Esophagus muscularis mucosa (tissue), 4 donors: ENCODE data around the gene RASIP1. TPM values are rescaled to one million over a fixed set of nuclear protein-coding genes. Genes with fewer than 3 reads are reported as not detected.

Source experiments
- DNase-seq: peaks from one replicate; pipeline ENCODE4 v3.0.0-alpha.2; 2017; ENCODE audit errors: extremely low spot score
- H3K27ac ChIP-seq, 4 donors: fragments of 200-600 bp; sonication (generic); replicated peaks in 1 of 4; 1 replicate in 3 of 4; 2 replicates in 1 of 4; pipeline ENCODE4 v1.5.1; 2016 to 2019; ENCODE audit warnings: mild to moderate bottlenecking in 1 of 4
- H3K27me3 ChIP-seq, 4 donors: fragments of 200-600 bp; sonication (generic); one replicate each; pipeline versions ENCODE4 v1.5.1 to v1.6.0; 2016 to 2019
- H3K36me3 ChIP-seq, 4 donors: fragments of 200-600 bp; sonication (generic); one replicate each; pipeline ENCODE4 v1.5.1; 2016 to 2019
- H3K4me1 ChIP-seq, 4 donors: fragments of 200-600 bp; sonication (generic); one replicate each; pipeline ENCODE4 v1.5.1; 2016 to 2019
- H3K4me3 ChIP-seq, 4 donors: fragments of 200-600 bp; sonication (generic); 1 replicate in 2 of 4; 2 replicates in 2 of 4; pipeline ENCODE4 v1.5.1; 2016 to 2019; ENCODE audit warnings: mild to moderate bottlenecking in 4 of 4, moderate library complexity in 1 of 4
- H3K9me3 ChIP-seq, 4 donors: fragments of 200-600 bp; sonication (generic); 1 replicate in 3 of 4; 2 replicates in 1 of 4; pipeline ENCODE4 v1.5.1; 2016 to 2019
- EP300 ChIP-seq: sonication (generic); formaldehyde crosslinking; IDR thresholded peaks from one replicate; pipeline ENCODE4 v1.6.1; 2017; ENCODE audit warnings: antibody characterized with exemption
- POLR2A ChIP-seq: fragments of 450-650 bp; IDR thresholded peaks from one replicate; pipeline ENCODE4 v1.6.1; 2017; ENCODE audit warnings: antibody characterized with exemption, moderate library complexity, mild to moderate bottlenecking, low read depth
- POLR2AphosphoS5 ChIP-seq, 2 donors: sonication (generic); formaldehyde crosslinking; IDR thresholded peaks; one replicate each; pipeline ENCODE4 v1.6.1; 2017; ENCODE audit warnings: antibody characterized with exemption in 2 of 2
- WGBS: methylation state at CpG from one replicate; pipeline ENCODE4 v1.1.5; 2018; 5-methylcytosine and 5-hydroxymethylcytosine counted together
- intact Hi-C: fragments of 100-400 bp; cut with DNase I; formaldehyde crosslinking; loops from one replicate; pipeline ENCODE4 v1.15.1; 2023
- total RNA-seq, 4 donors: library from RNA; depleted of rRNA; stranded (reverse); fragments of >200 nt; gene quantifications; one replicate each; pipeline versions ENCODE4 v1.1.0 to v1.2.1, GENCODE V29; 2016
- TF ChIP-seq, protein P1 (sequence below), 3 experiments: fragments of 200-600 bp in 2 of 3; fragments of 450-650 bp in 1 of 3; sonication (generic) in 2 of 3; IDR thresholded peaks; one replicate each; pipeline ENCODE4 v1.5.1; 2017 to 2019; ENCODE audit warnings: antibody characterized with exemption in 3 of 3, mild to moderate bottlenecking in 2 of 3, moderate library complexity in 1 of 3

Gene RASIP1
- total RNA-seq, 4 donors from 2014 or later, result 15.0 to 27.7 (median 22.8) TPM

DNA sequence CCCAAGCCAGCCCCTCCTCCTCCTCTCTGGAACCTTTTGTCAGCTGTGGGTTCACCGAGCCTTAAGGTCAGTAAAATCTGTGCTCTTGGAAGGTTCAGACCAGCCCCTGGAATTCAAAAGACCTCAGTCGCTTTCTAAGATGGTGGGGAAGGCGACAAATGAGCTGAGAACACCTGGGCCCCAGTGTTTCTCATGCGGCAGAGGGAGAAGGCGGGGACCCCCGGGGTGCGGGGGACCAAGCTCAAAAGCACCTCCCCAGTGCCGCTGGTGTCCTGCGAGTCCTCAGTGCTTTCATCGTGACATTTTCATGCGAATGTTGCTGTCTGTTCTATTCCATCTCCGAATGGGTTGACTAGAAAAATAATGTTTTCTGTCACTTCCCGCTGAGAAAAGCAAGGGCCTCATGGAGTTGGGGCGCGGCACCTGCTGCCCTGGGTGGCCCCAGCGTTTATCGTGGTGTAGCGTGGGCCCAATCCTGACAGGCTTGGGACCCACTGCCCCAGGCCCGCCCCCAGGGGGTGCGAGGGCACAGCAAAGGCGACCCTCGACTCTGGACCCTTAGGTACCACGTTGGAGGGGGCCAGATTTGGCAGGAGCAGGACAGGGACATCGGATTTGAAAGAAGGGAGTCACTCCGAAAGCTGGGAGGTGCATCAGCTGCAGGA lies 66.8 kb downstream of the RASIP1 start:
- intact Hi-C loops, result loop anchor here (2.0 kb wide), 1 partner anchor 65 kb away; no protein-coding TSS in a partner anchor
- DNase-seq, result no peak
- no peak for TF ChIP-seq POLR2A
- no peak for TF ChIP-seq EP300
- TF ChIP-seq, protein P1, sequence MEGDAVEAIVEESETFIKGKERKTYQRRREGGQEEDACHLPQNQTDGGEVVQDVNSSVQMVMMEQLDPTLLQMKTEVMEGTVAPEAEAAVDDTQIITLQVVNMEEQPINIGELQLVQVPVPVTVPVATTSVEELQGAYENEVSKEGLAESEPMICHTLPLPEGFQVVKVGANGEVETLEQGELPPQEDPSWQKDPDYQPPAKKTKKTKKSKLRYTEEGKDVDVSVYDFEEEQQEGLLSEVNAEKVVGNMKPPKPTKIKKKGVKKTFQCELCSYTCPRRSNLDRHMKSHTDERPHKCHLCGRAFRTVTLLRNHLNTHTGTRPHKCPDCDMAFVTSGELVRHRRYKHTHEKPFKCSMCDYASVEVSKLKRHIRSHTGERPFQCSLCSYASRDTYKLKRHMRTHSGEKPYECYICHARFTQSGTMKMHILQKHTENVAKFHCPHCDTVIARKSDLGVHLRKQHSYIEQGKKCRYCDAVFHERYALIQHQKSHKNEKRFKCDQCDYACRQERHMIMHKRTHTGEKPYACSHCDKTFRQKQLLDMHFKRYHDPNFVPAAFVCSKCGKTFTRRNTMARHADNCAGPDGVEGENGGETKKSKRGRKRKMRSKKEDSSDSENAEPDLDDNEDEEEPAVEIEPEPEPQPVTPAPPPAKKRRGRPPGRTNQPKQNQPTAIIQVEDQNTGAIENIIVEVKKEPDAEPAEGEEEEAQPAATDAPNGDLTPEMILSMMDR (IDR thresholded peaks at IDR 0.05), result no peak
- no peak for TF ChIP-seq POLR2AphosphoS5 (IDR thresholded peaks at IDR 0.05)
- no peaks in the 10 kb centered on the region for H3K9me3 ChIP-seq
- H3K36me3 ChIP-seq, result no peaks in the 10 kb centered on the region
- H3K27ac ChIP-seq, result no peak overlapping the region
- WGBS, result 84% methylated on average over 19 of the region's 25 CpGs
- H3K27me3 ChIP-seq, result no peaks in the 10 kb centered on the region
- H3K4me1 ChIP-seq, result peaks cover 7 to 14% (median 9%) of the 10 kb centered on the region in 4 donors
- H3K4me3 ChIP-seq, result no peak overlapping the region

DNA sequence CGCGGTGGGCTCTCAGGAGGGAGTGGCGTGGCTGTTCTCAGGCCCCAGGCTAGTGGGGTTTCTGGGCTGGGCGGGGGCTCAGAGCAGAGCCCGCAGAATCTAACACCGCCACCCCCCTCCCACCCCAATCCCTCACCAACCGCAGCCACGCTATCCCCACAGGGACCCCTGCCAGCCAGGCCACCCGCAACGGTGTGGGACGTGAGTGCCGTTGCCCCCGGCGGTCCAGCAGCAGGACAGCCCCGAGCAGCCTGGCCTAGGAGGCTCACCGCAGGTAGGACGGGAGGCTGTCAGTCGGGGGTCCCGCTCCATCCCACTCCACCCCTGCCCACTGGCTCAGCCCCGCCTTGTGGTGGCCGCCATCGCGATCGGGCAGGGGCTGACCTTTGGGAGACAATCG lies 67.4 kb downstream of the RASIP1 start, which contains the start of gene NTN5:
Gene NTN5 (minus strand): TSS at position 24 of the 400 bp plus-strand sequence. CDS start 2,031 bp downstream, outside the sequence.
- 78% methylated on average over 20 of the region's 25 CpGs for WGBS
- H3K36me3 ChIP-seq, result no peaks in the 10 kb centered on the region
- H3K27me3 ChIP-seq, result no peaks in the 10 kb centered on the region
- no peak within 1 kb of the TSS for H3K4me3 ChIP-seq
- H3K27ac ChIP-seq, result no peak within 1 kb of the TSS
- peaks cover 7 to 14% (median 9%) of the 10 kb centered on the region in 4 donors for H3K4me1 ChIP-seq
- no peaks in the 10 kb centered on the region for H3K9me3 ChIP-seq
- no peak for DNase-seq
- no peak for TF ChIP-seq POLR2A
- TF ChIP-seq, protein P1 (IDR thresholded peaks at IDR 0.05), result no peak
- TF ChIP-seq POLR2AphosphoS5 (IDR thresholded peaks at IDR 0.05), result no peak
- no peak for TF ChIP-seq EP300
- intact Hi-C loops, result no loop called here

DNA sequence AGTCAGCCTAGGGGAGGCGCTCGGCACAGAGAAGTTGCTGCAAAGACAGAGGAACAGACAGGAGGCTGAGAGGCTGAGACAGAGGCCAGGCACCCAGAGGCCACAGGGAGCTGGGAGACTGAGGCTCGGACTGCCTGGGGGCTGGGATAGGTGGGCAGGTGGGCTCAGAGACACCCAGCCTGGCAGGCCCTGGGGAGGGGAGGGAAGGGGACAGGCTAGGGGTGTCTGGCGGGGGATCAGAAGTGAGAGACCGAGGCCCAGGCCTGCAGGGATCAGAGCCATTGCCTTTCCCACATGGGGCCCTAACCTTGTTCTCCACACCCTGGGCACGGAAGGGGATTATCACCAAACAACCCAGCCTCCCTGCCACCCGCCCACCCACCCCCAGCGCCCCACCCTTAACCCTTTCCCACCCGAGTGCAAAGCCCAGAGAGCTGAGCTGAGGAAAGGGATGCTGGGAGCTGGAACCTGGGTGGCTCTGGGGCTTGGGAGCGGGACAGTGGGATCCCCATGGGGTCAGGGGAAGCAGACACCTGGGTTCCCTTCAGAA lies 68.9 kb downstream of the RASIP1 start:
- H3K27me3 ChIP-seq, result no peaks in the 10 kb centered on the region
- H3K36me3 ChIP-seq, result no peaks in the 10 kb centered on the region
- no peak overlapping the region for H3K4me3 ChIP-seq
- peaks cover 7 to 14% (median 9%) of the 10 kb centered on the region in 4 donors for H3K4me1 ChIP-seq
- H3K9me3 ChIP-seq, result no peaks in the 10 kb centered on the region
- no peak for TF ChIP-seq EP300
- TF ChIP-seq, protein P1 (IDR thresholded peaks at IDR 0.05), result no peak
- no peak for TF ChIP-seq POLR2A
- TF ChIP-seq POLR2AphosphoS5 (IDR thresholded peaks at IDR 0.05), result no peak
- H3K27ac ChIP-seq, result no peak overlapping the region
- DNase-seq, result no peak
- intact Hi-C loops, result no loop called here
- WGBS, result 85% methylated on average over 7 of the region's 10 CpGs

DNA sequence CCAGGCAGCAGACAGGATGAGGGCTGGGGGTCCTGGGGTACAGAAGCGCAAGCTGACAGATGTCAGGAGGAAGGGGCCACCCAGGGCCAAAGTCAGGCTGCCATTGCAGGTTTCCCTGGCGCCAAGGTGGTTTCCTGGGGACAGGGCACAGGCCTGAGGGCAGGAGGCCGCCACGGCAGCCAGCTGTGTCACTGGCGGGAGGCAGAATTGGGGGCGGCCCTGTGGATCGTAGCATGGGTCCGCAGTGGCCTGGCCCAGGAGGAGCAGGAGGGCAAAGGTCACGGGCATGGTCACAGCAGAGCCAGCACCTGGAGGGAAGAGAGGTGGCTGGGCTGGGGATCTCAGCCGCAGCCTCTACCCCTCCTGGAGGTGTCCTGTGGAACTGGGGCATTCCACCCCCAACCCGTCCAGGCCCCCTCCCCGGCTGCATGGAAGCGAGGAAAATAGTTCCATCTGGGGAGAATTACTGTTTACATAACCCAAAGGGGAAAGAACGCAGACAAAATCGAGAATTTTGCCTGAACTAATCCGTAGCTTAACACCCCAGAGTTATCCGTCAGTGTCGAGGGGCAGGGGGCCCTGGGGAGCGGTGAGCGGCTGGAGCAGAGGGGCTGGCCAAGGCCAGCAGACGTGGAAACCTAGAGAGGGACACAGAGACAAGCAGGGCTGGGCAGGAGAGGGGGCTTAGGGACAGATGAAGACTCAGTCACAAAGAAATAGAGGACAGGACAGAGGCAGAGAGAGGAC lies 69.5 kb downstream of the RASIP1 start:
- H3K9me3 ChIP-seq, result no peaks in the 10 kb centered on the region
- H3K27ac ChIP-seq, result no peak overlapping the region
- intact Hi-C loops, result no loop called here
- TF ChIP-seq EP300 (no peak), POLR2AphosphoS5 (IDR thresholded peaks at IDR 0.05) (no peak), POLR2A (no peak)
- TF ChIP-seq, protein P1 (IDR thresholded peaks at IDR 0.05), result no peak
- H3K4me3 ChIP-seq, result no peak overlapping the region
- peaks cover 7 to 13% (median 9%) of the 10 kb centered on the region in 4 donors for H3K4me1 ChIP-seq
- no peaks in the 10 kb centered on the region for H3K27me3 ChIP-seq
- DNase-seq, result no peak
- WGBS, result 86% methylated on average over 18 of the region's 21 CpGs
- no peaks in the 10 kb centered on the region for H3K36me3 ChIP-seq

Other genes starting within 250 kb of the RASIP1 start
- under 1 TPM; 0.17 to 0.57 (median 0.37) TPM for gene LMTK3, start 228.8 kb downstream of the RASIP1 start, total RNA-seq
- 1 to 10 TPM in 1 of 4 donors, not detected in 3; 1.0 TPM for gene SULT2B1, start 188.4 kb downstream of the RASIP1 start, total RNA-seq
- not detected for gene SPACA4, start 133.9 kb downstream of the RASIP1 start, total RNA-seq
- under 1 TPM; 0.32 to 0.69 (median 0.37) TPM for gene FAM83E, start 125.5 kb downstream of the RASIP1 start, total RNA-seq
- gene RPL18, start 121.4 kb downstream of the RASIP1 start, total RNA-seq, result 1,000 to 10,000 TPM; 1,298 to 2,105 (median 1,742) TPM
- 10 to 100 TPM; 15.9 to 24.5 (median 17.0) TPM for gene SPHK2, start 121.1 kb downstream of the RASIP1 start, total RNA-seq
- gene DBP, start 103.2 kb downstream of the RASIP1 start, total RNA-seq, result 1 to 10 TPM; 3.0 to 9.3 (median 7.2) TPM
- 10 to 100 TPM; 11.9 to 16.5 (median 14.9) TPM for gene CA11, start 94.4 kb downstream of the RASIP1 start, total RNA-seq
- under 1 TPM in 3 of 4 donors, not detected in 1; under 0.01 to 0.34 (median 0.17) TPM for gene NTN5, start 67.6 kb downstream of the RASIP1 start, total RNA-seq
- gene FUT2, start 44.6 kb downstream of the RASIP1 start, total RNA-seq, result not detected
- 1 to 10 TPM in 3 of 4 donors, under 1 TPM in 1; 0.99 to 2.9 (median 1.8) TPM for gene MAMSTR, start 20.9 kb downstream of the RASIP1 start, total RNA-seq
- not detected for gene IZUMO1, start 6.3 kb upstream of the RASIP1 start, total RNA-seq
- 1 to 10 TPM in 3 of 4 donors, under 1 TPM in 1; 0.83 to 2.5 (median 2.1) TPM for gene FUT1, start 12.0 kb upstream of the RASIP1 start, total RNA-seq
- gene FGF21, start 14.9 kb upstream of the RASIP1 start, total RNA-seq, result not detected
- gene BCAT2, start 70.4 kb upstream of the RASIP1 start, total RNA-seq, result 10 to 100 TPM; 59.0 to 93.3 (median 63.9) TPM
- 1 to 10 TPM; 7.1 to 8.9 (median 7.8) TPM for gene HSD17B14, start 95.9 kb upstream of the RASIP1 start, total RNA-seq
- gene PLEKHA4, start 128.0 kb upstream of the RASIP1 start, total RNA-seq, result 10 to 100 TPM; 11.4 to 27.4 (median 18.9) TPM
- 10 to 100 TPM; 40.3 to 98.7 (median 64.4) TPM for gene PPP1R15A, start 131.8 kb upstream of the RASIP1 start, total RNA-seq
- 1 to 10 TPM in 1 of 4 donors, under 1 TPM in 3; 0.75 to 1.3 (median 0.83) TPM for gene TULP2, start 158.1 kb upstream of the RASIP1 start, total RNA-seq
- gene NUCB1, start 159.7 kb upstream of the RASIP1 start, total RNA-seq, result 100 to 1,000 TPM; 179 to 356 (median 284) TPM
- under 1 TPM in 1 of 4 donors, not detected in 3; 0.57 TPM for gene DHDH, start 193.1 kb upstream of the RASIP1 start, total RNA-seq
- gene BAX, start 214.3 kb upstream of the RASIP1 start, total RNA-seq, result 10 to 100 TPM; 39.0 to 50.4 (median 42.3) TPM
- 1,000 to 10,000 TPM; 3,246 to 4,339 (median 3,896) TPM for gene FTL, start 224.7 kb upstream of the RASIP1 start, total RNA-seq